Liver (tissue), 9 donors: Measurements from ENCODE around the gene GABBR2. TPM values are rescaled to one million over a fixed set of nuclear protein-coding genes. Genes with fewer than 3 reads are reported as not detected.

ENCODE experiments used
- DNase-seq: peaks from one replicate; pipeline ENCODE4 v3.0.0-alpha.2; 2017; ENCODE audit warnings: low spot score
- H3K27ac ChIP-seq, 2 donors: one replicate each; pipeline ENCODE4 v1.7.0; 2013; ENCODE audit warnings: inconsistent platforms in 2 of 2, low read length in 2 of 2, control low read depth in 1 of 2, low read depth in 1 of 2, mild to moderate bottlenecking in 1 of 2
- H3K27me3 ChIP-seq, 4 donors: one replicate each; pipeline versions ENCODE4 v1.6.1 to v1.7.0; 2013; ENCODE audit warnings: low read length in 3 of 4, inconsistent platforms in 1 of 4, mild to moderate bottlenecking in 1 of 4, moderate library complexity in 1 of 4; ENCODE audit not compliant: control insufficient read depth in 4 of 4, insufficient read depth in 4 of 4
- H3K36me3 ChIP-seq, 4 donors: one replicate each; pipeline versions ENCODE4 v1.6.1 to v1.7.0; 2013; ENCODE audit warnings: low read length in 3 of 4, mild to moderate bottlenecking in 3 of 4, low read depth in 1 of 4, moderate library complexity in 1 of 4; ENCODE audit not compliant: control insufficient read depth in 4 of 4, insufficient read depth in 3 of 4
- H3K4me1 ChIP-seq, 4 donors: one replicate each; pipeline versions ENCODE4 v1.6.1 to v1.7.0; 2013; ENCODE audit warnings: low read length in 3 of 4, mild to moderate bottlenecking in 3 of 4, moderate library complexity in 1 of 4; ENCODE audit not compliant: control insufficient read depth in 4 of 4, insufficient read depth in 4 of 4
- H3K4me3 ChIP-seq, 3 donors: one replicate each; pipeline versions ENCODE4 v1.6.1 to v1.7.0; 2013; ENCODE audit warnings: low read length in 3 of 3, control low read depth in 1 of 3, low read depth in 1 of 3, mild to moderate bottlenecking in 1 of 3
- H3K9ac ChIP-seq, 2 donors: one replicate each; pipeline ENCODE4 v1.7.0; 2013; ENCODE audit warnings: low read length in 2 of 2, mild to moderate bottlenecking in 2 of 2, moderate library complexity in 2 of 2, control low read depth in 1 of 2, low read depth in 1 of 2
- H3K9me3 ChIP-seq, 4 donors: one replicate each; pipeline versions ENCODE4 v1.6.1 to v1.7.0; 2013; ENCODE audit warnings: low read length in 3 of 4; ENCODE audit not compliant: control insufficient read depth in 4 of 4
- ATF3 ChIP-seq: IDR thresholded peaks from 2 replicates; pipeline ENCODE4 v1.6.1; 2016; ENCODE audit warnings: antibody characterized with exemption
- CTCF ChIP-seq: fragments of 150-350 bp; IDR thresholded peaks from 2 replicates; pipeline ENCODE4 v1.5.1; 2017; ENCODE audit warnings: improper control_type of control experiment, low read depth, low read length; ENCODE audit not compliant: missing input control
- EGR1 ChIP-seq, 2 donors: IDR thresholded peaks; 2 replicates each; pipeline ENCODE4 v1.6.1; 2016 to 2018; ENCODE audit warnings: antibody characterized with exemption in 2 of 2, low read depth in 2 of 2
- FOXA1 ChIP-seq: IDR thresholded peaks from 2 replicates; pipeline ENCODE4 v1.6.1; 2016; ENCODE audit warnings: antibody characterized with exemption
- FOXA2 ChIP-seq: IDR thresholded peaks from 2 replicates; pipeline ENCODE4 v1.6.1; 2016; ENCODE audit warnings: antibody characterized with exemption
- GABPA ChIP-seq, 2 donors: IDR thresholded peaks in 1 of 2; conservative IDR thresholded peaks in 1 of 2; 2 replicates each; pipeline ENCODE4 v1.6.1; 2016; ENCODE audit warnings: antibody characterized with exemption in 2 of 2, mild to moderate bottlenecking in 1 of 2, moderate library complexity in 1 of 2
- HNF4A ChIP-seq, 2 donors: conservative IDR thresholded peaks; 2 replicates each; pipeline ENCODE4 v1.6.1; 2016; ENCODE audit warnings: antibody characterized with exemption in 2 of 2, mild to moderate bottlenecking in 2 of 2
- HNF4G ChIP-seq: IDR thresholded peaks from 2 replicates; pipeline ENCODE4 v1.6.1; 2016; ENCODE audit warnings: antibody characterized with exemption
- JUND ChIP-seq, 2 donors: IDR thresholded peaks; 2 replicates each; pipeline ENCODE4 v1.6.1; 2016; ENCODE audit warnings: antibody characterized with exemption in 2 of 2
- NR2F2 ChIP-seq: IDR thresholded peaks from 2 replicates; pipeline ENCODE4 v1.6.1; 2016; ENCODE audit warnings: antibody characterized with exemption
- RAD21 ChIP-seq, 2 donors: IDR thresholded peaks; 2 replicates each; pipeline ENCODE4 v1.6.1; 2016; ENCODE audit warnings: antibody characterized with exemption in 2 of 2, mild to moderate bottlenecking in 2 of 2
- REST ChIP-seq: IDR thresholded peaks from 2 replicates; pipeline ENCODE4 v1.6.1; 2016; ENCODE audit warnings: antibody characterized with exemption, mild to moderate bottlenecking
- RXRA ChIP-seq, 2 donors: IDR thresholded peaks; 2 replicates each; pipeline ENCODE4 v1.6.1; 2017 to 2018; ENCODE audit warnings: antibody characterized with exemption in 2 of 2, mild to moderate bottlenecking in 1 of 2
- SP1 ChIP-seq: IDR thresholded peaks from 2 replicates; pipeline ENCODE4 v1.6.1; 2018; ENCODE audit warnings: antibody characterized with exemption, mild to moderate bottlenecking
- TAF1 ChIP-seq: conservative IDR thresholded peaks from 2 replicates; pipeline ENCODE4 v1.6.1; 2016; ENCODE audit warnings: antibody characterized with exemption, mild to moderate bottlenecking
- YY1 ChIP-seq: IDR thresholded peaks from 2 replicates; pipeline ENCODE4 v1.6.1; 2016; ENCODE audit warnings: antibody characterized with exemption, mild to moderate bottlenecking
- WGBS: extraction: QIAGEN DNeasy Blood & Tissue Kit; methylation state at CpG from one replicate; pipeline ENCODE4 v1.1.7; 2013; 5-methylcytosine and 5-hydroxymethylcytosine counted together
- polyA plus RNA-seq, 2 donors: library from polyadenylated mRNA; stranded (reverse) in 1 of 2; unstranded in 1 of 2; fragments of 200-250 nt in 1 of 2; fragments of >200 nt in 1 of 2; fragmentation: Nextera tagmentation in 1 of 2; extraction: Ambion mirVana in 1 of 2; gene quantifications; one replicate each; pipeline versions ENCODE4 v1.2.1 to v1.2.3, GENCODE V29; 2013 to 2015
- total RNA-seq, 2 donors: library from RNA; depleted of rRNA; stranded (reverse); fragments of >200 nt; gene quantifications; one replicate each; pipeline ENCODE4 v1.2.3, GENCODE V29; 2014
- TF ChIP-seq, protein P1 (sequence below): IDR thresholded peaks from 2 replicates; pipeline ENCODE4 v1.6.1; 2016; ENCODE audit warnings: antibody characterized with exemption
- donor health status: healthy.
- donor health status: healthy.
- donor health status: healthy.
- donor health status: healthy.
- donor health status: healthy.

Gene GABBR2
- total and polyA plus RNA-seq, 4 donors: 0.03 to 0.23 (median 0.08) TPM; not detected in 1

GRCh38 chr9:98536542-98537173 lies 172.1 kb downstream of the GABBR2 start:
- Histone ChIP-seq H3K9me3 (no peaks in the 10 kb centered on the region), H3K36me3 (no peaks in the 10 kb centered on the region), H3K27me3 (no peaks in the 10 kb centered on the region), H3K4me3 (no peak overlapping the region), H3K9ac (no peak overlapping the region), H3K4me1 (no peaks in the 10 kb centered on the region), H3K27ac (no peak overlapping the region)
- no peak for DNase-seq
- WGBS: 52% methylated on average over 12 of the region's 12 CpGs
- no peak for TF ChIP-seq REST
- TF ChIP-seq, protein P1, sequence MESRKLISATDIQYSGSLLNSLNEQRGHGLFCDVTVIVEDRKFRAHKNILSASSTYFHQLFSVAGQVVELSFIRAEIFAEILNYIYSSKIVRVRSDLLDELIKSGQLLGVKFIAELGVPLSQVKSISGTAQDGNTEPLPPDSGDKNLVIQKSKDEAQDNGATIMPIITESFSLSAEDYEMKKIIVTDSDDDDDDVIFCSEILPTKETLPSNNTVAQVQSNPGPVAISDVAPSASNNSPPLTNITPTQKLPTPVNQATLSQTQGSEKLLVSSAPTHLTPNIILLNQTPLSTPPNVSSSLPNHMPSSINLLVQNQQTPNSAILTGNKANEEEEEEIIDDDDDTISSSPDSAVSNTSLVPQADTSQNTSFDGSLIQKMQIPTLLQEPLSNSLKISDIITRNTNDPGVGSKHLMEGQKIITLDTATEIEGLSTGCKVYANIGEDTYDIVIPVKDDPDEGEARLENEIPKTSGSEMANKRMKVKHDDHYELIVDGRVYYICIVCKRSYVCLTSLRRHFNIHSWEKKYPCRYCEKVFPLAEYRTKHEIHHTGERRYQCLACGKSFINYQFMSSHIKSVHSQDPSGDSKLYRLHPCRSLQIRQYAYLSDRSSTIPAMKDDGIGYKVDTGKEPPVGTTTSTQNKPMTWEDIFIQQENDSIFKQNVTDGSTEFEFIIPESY: no peak
- no peak for TF ChIP-seq GABPA (IDR thresholded peaks at IDR 0.05 in 1 of 2, conservative IDR thresholded peaks at IDR 0.05 in 1 of 2)
- no peak for TF ChIP-seq RXRA (IDR thresholded peaks at IDR 0.05)
- TF ChIP-seq CTCF: peak; percentile 37
- TF ChIP-seq FOXA1: no peak
- TF ChIP-seq JUND (IDR thresholded peaks at IDR 0.05): no peak
- no peak for TF ChIP-seq SP1
- TF ChIP-seq EGR1 (IDR thresholded peaks at IDR 0.05; ENCODE audit: low read depth in 2 of 2): no peak
- TF ChIP-seq TAF1: no peak
- TF ChIP-seq HNF4A (conservative IDR thresholded peaks at IDR 0.05): no peak
- TF ChIP-seq FOXA2: no peak
- no peak for TF ChIP-seq YY1
- no peak for TF ChIP-seq NR2F2
- TF ChIP-seq RAD21 (IDR thresholded peaks at IDR 0.05): peak; percentile 40 to 82

DNA sequence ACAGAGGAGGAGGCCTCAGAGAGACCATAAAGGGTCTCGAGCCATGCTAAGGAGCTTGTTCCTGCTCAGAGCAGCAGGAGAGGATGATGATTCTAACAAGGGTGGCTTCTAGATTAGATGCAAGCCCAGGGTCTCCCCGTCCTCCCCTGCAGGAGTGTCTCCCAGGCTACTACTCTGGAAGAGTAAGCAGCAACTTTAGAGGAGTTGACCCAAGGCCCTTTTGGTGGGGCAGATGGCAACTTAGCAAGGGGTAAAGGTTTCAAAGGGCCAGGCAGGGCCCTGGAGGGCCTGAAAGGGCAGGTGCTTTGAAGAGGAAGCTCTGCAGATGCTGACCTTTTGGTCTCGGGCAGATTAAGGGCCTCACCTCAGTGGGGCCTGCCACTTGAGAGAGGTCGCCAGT lies 174.9 kb downstream of the GABBR2 start:
- Histone ChIP-seq H3K4me3 (no peak overlapping the region), H3K9me3 (no peaks in the 10 kb centered on the region), H3K27me3 (no peaks in the 10 kb centered on the region), H3K36me3 (no peaks in the 10 kb centered on the region), H3K4me1 (no peaks in the 10 kb centered on the region), H3K27ac (no peak overlapping the region), H3K9ac (no peak overlapping the region)
- 83% methylated on average over 4 of the region's 4 CpGs for WGBS
- no peak for DNase-seq
- TF ChIP-seq CTCF (no peak), YY1 (no peak), GABPA (IDR thresholded peaks at IDR 0.05 in 1 of 2, conservative IDR thresholded peaks at IDR 0.05 in 1 of 2) (no peak), NR2F2 (no peak), SP1 (no peak), TAF1 (no peak), FOXA2 (no peak), HNF4G (no peak), FOXA1 (no peak), EGR1 (IDR thresholded peaks at IDR 0.05; ENCODE audit: low read depth in 2 of 2) (no peak), HNF4A (conservative IDR thresholded peaks at IDR 0.05) (no peak), RAD21 (IDR thresholded peaks at IDR 0.05) (no peak), REST (no peak), ATF3 (no peak), RXRA (IDR thresholded peaks at IDR 0.05) (no peak)
